HG03521 (cell line): ENCODE results near the gene ZNF385D.

Experiments used
- ATAC-seq: cut with Tn5 transposase; IDR thresholded peaks from one replicate; pipeline ENCODE4 v1.9.1; 2021; ENCODE audit warnings: mild to moderate bottlenecking, moderate library complexity; ENCODE audit not compliant: unreplicated experiment

The ZNF385D gene

DNA sequence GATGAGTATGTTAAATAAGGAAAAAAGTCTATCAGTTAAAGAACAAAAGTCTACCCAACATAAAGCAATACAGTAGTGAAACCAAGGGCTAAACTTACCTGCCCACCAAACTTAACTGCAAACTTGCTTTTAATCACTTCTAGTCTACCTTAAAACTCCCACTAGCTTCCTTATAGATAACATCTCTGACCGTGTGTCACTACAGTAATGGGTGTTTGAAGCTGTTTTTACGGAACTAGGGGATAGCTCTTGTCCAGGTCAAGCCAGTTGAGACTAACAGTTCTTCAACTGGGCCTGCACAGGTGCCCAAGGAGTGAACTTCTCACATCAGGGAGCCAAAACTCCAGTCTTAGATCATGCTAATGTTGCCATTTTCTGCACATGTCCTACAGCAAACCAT, 132.3 kb downstream of the ZNF385D start:
- no peak for ATAC-seq

DNA sequence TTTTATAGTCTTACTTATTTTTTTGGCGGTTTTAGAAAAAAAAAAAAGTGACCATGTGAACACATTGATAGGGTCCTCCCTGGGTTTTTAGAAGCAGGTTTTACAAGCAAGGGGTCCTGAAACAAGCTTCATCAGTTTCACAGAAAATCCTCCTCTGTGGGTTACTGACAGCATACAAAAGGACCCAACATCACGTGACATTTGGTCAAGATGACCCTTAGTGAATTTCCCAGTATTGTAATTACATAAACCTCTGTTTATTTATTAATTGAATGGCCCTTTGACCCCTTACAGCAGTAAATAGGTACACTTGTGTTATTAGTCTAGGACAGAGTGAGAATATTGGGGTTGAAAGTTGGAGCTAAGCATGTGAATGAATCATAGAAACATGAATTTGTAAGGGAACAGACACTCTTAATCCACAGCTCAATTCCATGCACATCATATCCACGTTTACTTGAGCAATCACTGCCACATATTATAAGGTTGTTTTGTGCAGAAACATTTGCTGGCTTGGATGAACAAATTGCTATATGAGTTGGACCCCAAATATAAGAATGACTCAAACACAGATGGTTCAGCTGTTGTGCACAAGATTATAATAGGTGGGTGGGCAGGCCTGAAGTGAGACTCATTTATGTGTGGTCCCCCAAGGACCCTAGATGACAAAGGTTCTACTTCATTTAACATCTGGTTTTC, 137.5 kb downstream of the ZNF385D start:
- ATAC-seq = no peak

DNA sequence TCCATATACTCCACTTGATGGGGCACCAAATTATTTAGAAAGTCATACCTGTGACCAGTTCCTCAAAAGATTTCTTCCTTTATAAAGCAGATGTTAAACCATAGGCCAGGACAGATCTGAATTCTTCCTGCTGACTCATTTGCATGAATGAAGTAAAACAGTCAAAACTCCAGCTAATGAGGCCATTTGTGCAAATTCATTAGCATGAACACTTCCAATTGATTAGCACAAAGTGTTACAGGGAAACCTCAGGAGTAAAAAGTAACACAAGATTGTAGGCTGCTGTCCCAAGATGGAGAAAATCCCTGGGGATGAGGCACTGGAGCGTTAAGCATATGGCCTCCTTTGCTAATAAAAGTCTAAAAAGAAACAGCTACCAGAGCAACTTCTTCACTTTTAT, 149.8 kb downstream of the ZNF385D start:
- ATAC-seq = no peak

DNA sequence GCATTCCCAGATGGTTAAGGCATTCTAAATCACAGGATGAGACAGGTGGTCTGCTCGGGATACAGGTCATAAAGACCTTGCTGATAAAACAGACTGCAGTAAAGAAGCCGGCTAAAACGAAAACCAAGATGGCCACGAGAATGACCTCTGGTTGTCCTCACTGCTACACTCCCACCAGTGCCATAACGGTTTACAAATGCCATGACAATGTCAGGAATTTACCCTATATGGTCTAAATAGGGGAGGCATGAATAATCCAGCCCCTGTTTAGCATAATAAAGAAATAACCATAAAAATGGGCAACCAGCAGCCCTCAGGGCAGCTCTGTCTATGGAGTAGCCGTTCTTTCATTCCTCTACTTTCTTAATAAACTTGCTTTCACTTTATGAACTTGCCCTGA, 151.1 kb downstream of the ZNF385D start:
- ATAC-seq = no peak

DNA sequence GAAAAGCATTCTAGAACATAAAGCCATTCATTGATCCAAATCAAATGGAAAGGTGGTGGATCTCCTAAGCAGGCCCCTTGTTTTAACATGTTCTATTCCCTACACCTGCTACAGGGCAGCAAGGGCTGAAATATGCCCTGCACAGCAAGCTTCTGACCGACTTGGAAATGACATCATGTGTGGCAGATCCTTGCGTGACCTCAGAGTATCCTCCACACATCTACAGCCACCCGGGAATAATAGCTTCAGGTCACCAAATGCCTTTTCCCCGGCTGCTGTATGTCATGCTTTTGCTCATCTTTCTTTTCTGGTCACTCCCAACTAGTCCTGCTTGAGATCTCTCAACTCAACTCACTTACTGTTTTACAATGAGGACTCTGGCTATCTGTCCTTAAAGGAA, 158.2 kb downstream of the ZNF385D start:
- ATAC-seq = no peak

DNA sequence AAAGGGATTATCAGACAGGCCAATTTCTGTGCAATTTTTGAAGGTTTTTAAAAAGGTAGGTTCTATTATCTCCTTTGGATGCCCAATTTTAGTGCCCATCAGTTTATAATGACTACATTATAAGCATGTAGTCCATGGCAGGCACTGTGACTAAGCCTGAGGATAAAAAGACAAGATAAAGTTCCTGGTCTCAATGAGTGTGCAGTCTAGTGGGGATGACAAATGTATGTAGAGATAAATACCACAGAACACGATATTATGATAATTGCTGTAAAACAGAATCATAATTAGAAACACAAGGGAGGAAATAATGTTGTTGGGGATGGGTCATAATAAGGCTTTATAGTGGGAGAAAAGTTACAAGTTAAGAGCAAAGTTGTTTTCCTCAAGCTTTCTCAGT, 163.1 kb downstream of the ZNF385D start:
- ATAC-seq = no peak

DNA sequence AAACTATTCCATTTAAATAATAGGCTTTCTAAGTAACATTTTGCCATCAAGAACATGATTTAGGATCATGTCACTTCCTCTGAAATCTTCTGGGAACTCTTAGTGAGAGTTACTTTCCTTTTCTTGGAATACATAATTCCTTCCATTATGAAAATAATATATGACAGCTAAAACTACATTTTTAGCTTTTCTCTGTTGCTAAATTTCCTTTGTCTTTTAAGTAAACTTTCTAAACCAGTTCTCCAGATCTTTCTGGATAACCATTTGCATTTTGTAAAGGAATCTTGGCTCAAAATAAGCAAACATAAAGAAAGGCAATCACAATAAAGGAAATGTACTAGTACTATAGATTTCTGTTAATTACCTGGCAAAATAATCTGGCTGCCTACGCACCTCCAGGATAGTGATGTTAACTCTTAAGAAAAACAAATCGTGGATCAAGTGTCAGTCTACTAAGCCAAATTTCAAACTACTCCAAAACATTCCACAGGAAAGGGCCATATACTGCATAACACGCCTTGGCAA, 165.7 kb downstream of the ZNF385D start:
- ATAC-seq = no peak

DNA sequence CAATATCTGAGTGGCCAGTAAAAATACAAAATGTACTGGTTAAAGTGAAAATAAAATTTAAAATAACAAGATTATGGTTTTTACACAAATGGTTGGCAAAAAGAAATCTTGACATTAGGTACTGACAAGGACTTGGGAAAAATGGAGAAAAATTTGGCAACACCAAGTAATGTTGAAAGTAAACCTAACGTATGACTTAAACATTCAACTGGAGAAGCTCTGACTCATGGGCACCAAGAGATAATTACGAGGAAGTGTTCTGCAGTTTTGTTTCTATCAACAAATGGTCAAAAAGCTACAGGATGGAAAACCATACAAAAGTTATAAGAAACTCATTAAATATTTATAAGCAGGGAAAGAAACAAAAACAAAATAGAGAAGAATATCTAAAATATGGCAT, 177.7 kb downstream of the ZNF385D start:
- no peak for ATAC-seq

DNA sequence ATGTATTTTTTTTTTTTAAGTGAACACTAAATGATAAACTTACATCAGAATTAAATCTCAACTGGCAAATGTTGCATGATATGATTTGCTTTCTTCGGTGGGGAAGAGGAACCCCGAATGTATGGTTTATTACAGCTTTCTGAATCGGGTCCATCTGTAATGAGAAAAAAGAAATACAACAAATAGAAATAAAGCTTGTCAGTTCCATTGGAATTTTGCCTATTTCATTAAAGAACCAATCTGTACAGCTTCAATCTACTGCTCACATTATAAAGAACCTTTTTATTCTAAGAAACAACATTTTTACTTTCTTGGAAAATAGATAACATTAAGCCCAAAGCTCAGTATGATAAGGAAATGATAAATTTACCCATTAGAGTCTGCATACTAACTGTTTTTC, 186.5 kb downstream of the ZNF385D start:
- ATAC-seq = no peak

DNA sequence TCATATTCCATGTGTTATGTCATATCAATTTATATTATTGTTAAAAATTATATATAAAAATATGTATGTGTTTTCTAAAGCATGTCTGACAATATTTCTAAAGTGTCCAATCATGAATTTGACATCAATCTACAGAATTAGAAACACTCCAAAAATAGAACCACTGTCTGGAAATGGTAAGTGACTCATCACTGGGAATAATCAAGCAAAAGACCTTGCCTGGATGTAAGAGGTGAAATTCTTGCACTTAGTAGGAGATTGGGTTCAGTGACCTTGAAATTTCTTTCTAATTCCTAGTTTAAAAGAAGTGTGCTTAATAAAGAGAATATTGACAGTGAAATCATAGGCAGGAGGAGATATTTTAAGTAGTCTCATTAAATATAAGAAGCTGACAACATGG, 188.8 kb downstream of the ZNF385D start:
- ATAC-seq = no peak

DNA sequence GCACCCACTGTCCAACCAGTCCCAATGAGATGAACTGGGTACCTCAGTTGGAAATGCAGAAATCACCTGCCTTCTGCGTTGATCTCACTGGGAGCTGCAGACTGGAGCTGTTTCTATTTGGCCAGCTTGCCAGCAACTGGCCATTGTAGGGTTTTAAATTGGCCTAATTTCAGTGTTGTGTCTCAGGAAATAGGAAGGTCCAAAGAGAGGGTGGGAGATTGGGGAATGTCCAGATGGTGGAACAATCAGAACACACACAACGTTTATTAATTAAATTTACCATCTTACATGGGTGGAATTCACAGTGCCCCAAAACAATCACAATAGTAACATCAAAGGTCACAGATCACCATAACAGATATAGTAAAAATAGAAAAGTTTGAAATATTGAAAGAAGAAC, 189.5 kb downstream of the ZNF385D start:
- no peak for ATAC-seq

DNA sequence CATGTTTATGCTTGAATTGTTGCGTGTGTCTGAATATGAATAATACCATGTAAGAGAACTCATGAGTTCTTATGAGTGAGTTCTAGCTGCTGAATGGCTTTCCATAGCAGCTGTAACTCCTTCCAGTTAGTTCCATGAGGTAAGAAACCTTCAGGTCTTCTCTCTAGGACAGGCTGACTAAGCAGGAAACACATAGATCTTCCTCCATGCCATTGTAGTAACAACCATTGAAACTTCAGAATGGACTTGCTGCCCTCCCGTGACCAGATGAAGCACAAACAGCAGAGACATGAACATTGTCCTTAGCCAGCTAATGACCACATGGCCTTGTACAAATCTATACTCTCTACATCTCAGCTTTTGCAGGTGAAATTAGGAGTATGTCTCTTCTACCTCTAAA, 200.0 kb downstream of the ZNF385D start:
- ATAC-seq = no peak

DNA sequence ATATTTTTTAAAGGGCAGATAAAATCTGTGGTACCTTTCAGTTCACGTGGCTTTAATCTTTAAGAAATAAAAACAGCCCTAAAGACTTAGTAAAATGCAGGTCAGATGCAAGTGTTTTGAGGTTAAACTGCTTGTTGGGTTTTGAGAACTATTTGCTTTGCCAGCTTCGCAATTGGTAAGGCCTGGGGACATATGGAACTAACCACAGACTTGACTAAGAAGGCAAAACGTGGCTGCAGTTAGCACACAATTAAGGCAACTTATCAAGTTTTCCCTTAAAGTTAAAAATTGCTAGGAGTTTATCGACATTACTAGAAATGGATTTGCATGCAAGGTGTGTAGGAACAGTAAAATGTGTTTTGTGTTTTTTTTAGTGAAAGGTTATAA, 206.9 kb downstream of the ZNF385D start:
- ATAC-seq = no peak

DNA sequence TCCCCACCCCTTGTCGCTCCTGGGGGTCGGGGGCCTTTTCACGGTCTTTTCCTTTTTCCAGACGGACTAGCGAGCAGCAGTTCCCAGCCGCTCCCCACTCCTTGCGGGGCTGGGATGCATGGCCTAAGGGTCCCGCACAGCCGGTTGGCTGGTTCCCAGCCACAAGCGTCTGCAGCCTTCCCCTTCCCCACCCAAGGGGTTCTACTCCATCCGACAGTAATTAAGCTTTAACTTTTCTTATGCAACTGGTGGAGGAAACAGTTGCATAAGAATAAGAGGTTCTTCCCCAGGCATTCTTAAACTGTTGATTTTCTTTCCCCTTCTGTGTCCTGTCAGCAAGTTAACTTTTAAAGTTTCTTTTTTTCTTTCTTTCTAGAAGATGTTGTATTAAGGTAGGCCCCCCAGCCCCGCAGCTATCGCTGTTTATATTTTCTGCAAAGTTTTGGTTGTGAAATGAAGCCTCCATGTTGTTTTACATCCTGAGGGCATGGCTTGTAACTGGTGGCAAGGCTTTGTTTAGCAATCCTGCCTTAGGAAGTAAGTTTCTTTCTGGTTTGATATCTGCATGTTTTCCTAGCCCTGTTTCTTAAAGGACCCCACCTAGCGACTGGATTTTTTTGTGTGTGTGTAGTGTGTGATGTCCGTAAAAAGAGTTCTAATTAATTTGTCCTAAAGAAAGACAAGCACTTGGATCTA, 207.5 kb downstream of the ZNF385D start:
- no peak for ATAC-seq

DNA sequence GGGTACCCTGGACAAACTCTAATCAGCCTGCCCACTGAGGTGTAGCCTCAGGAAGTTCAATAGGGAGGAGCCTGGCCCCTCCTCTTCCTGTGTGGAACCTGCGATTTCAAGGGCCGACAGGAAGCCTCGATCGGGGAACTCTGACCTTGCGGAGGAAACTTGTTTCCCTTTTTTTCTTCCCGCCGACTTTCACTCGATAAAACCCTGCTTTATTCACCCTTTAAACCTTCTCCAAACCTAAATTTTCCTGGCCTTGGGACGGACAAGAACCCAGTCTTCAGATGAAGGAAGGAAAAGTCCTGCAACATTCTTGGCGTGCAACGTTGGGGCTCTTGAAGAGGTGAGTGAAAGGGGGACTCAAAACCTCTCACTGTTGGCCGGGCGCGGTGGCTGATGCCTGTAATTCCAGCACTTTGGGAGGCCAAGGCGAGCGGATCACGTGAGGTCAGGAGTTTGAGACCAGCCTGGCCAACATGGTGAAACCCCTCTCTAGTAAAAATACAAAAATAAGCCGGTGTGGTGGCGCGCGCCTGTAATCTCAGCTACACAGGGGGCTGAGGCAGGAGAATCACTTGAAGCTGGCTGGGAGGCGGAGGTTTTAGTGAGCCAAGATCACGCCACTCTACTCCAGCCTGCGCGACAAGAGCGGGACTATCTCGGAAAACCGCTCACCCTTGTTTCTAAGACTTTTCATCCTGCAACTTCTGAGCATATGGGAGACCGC, 208.2 kb downstream of the ZNF385D start:
- no peak for ATAC-seq

DNA sequence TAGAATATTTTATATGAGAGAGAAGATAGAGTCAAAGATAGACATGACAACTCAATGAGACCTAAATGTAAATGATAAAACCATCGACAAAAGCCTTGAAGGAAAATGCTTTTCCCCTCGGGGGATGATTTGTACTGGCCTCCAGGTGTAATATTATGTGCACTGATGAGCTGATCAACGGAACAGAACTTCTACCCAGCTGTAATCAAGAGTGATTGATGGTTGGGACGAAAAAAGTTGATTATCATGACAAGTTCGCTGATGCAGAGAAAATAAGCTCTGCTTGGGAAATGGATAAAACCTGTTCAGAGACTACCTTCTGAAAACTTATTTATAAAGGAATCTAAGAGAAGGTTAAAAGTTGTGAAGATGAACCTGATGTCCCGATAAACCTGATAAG, 210.7 kb downstream of the ZNF385D start:
- ATAC-seq = no peak

DNA sequence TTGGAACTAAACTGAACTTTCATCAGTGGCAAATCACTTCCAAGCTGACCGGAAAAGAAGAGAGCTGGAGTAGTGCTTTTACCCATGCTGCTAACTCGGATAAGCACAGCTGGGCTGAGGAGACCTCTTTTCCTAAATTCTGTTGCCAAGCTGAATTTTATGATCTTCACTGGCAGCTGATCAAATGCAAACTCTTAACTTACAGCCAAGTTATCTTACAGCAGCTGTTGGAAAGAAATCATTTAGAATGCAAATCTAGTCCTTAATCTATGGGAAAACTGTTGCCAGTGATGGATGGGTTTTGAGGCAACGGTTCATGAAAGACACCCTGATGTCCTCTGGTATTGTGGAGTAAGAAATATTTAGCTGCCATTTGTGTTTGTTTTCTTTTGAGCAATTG, 216.5 kb downstream of the ZNF385D start:
- ATAC-seq = no peak

DNA sequence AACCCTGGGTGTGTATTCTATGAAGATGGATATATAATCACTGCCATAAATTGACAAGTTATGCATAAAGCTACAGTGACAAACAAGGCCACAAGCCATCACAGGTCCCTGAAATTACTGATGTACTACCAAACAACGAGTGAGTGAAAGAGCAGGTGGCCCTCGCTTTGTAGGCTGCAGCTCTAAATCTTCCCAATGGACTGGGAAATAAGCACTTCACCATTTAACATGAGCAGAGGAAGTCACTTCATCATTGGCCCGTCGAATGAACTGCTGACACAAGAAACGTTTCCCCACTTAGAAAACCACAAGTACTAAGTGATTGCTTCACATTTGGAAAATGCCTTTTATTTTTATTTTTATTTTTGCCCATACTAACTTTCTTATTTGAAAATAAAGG, 218.0 kb downstream of the ZNF385D start:
- ATAC-seq = no peak

DNA sequence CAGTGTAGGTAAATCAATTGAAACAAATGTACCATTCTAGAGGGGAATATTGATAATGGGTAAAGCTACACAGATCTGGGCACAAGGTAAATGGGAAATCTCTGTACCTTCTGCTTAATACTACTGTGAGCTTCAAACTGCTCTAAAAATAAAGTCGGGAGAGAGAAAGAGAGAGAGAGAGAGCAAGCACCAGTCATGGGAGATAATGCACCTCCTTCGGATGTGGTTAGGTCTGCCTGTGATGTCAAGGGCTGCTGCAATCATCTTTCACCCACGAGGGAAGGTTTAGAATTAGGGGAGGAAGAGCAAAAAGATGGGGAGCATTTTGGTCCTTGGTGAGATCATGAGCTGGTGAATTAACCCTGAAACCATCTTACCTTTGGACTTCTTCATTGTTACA, 219.1 kb downstream of the ZNF385D start:
- ATAC-seq = no peak

DNA sequence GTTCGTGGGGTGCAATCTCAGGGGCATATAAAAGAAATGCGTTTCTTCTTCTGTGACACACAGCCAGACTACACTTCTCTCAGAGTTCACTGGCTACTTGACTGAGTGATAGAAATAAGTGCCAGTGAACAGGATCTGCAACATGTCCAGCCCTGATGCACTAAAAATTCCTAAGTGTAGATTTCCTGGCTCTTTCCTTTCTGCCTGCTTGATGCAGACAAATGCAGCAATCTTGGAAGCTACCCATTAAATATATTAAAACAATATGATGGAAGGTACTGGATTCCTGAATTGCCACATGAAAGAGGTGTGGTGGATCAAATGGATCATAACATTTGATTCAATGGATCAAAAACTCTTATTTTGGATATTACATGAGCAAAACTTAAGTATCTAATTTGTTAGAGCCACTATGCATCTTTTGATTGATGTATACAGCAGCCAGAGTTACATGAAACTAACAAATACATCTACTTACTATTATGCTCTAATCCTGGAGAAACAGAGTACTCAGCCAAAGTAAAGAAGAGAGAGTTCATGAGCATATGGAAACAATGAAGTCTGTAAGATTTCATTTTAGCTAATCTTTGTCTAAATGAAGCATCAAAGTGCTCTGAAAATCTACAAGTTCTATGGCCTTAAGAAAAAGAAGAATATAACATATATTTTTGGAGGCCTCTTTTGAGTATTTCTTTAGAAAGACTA, 222.6 kb downstream of the ZNF385D start:
- ATAC-seq = no peak

DNA sequence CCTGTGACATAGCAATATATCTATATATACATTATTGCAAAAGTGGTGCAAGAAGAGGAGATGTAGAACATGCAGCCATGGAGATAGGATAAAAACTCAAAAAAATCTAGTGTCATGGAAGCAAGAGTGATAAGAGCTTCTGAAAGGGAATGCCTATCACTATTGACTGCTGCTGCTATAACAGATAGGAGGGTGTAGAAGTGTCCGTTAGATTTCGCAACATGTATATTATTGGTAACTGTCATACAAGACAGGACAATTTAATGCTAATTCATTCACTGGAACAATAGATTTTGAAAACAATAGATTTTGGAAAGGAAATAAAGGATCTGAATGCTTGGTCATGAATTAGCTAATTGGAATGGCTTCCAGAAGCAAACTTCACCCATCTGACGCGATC, 224.5 kb downstream of the ZNF385D start:
- ATAC-seq = no peak
